ENCODE measurements around the gene FBN3.

The FBN3 gene

DNA sequence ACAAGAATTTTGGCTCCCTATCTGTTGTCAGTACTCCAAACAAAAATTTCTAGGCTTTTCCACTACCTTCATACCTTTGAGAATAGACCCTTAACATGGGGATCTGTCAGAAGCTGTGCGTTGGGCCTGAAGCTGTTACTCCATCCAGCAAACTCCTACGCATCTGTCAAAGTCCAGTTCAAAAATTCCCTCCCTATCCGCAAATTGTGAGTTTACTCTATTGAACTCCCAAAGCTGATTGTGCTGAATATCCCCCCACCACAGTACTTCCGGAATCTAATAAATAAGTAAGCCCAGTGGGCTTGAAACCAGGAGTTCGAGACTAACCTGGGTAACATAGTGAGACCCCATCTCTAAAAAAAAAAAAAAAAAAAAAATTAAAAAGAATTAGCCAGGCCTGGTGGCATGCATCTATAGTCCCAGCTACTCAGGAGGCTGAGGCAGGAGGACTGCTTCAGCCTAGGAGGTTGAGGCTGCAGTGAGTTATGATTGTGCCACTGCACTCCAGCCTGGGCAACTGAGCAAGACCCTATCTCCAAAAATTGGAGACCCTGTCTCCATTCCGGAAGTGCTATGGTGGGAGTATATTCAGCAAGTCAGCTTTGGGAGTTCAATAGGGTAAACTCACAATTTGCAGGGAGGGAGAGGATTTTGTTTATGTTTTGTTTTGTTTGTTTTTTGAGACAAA, 930 bp upstream of the FBN3 start:
- no peak for DNase-seq
- intact Hi-C loops (cut with DNase I), result loop anchor here (10.0 kb wide), 1 partner anchor 206 kb away; the partner anchor contains the start of gene TIMM44

DNA sequence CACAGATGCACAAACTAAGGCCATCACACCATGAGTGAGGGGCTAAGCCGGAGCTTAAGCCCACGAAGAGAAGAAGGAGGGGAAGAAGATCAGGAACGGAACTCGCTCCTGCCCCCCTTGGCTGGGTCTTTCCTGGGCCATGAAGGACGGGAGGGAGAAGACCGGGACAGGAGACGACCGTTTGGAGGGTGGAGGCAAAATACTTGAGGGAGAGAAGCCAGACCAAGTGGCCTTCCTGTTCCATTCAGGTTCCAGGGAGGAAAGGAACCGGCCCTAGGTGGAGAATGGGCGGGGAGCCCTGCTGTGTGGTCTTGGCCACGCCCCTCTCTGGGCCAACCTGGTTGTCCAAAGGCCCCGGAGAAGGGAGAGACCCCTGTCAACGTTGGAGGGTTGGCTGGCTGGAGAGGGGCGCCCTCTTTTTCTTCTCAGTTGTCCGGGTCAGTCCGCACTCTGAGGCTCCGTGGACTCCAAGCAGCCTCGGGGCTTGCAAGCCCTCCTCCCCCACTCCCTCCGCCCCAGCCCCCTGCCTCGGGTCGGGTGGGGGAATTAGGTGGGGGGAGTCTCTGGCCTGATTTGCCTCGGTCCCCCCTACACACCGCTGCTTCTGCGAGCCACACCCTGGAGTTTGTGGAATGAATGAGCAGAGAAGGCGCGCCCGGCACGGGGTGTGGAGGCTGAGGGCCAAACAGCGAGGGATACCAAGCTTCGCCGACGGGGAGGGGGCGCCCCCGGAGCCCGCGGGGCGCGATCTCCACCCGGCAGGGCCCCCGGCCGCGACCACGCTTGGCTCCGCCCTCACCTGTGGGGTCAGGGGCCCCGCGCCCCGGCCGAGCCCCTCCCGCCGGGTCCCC, 757 bp downstream of the FBN3 start:
- no peak for DNase-seq
- intact Hi-C loops (cut with DNase I), result no loop called here

DNA sequence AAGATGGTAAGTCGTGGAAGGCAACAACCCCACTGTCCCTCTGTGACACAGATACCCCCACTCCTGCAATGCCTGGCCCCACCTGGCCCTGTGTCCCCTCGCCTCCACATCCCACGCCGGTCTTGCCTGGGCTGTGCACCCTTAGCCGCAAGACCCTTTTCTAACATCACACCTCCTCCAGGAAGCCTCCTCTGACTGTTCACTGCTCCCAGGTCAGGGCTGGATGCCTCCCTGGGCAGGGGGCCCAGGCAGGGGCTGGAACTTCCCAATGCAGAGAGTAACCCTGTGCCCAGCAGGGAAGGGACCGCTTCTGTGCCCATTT, 1.3 kb downstream of the FBN3 start:
- intact Hi-C loops (cut with DNase I), result no loop called here
- no peak for DNase-seq

DNA sequence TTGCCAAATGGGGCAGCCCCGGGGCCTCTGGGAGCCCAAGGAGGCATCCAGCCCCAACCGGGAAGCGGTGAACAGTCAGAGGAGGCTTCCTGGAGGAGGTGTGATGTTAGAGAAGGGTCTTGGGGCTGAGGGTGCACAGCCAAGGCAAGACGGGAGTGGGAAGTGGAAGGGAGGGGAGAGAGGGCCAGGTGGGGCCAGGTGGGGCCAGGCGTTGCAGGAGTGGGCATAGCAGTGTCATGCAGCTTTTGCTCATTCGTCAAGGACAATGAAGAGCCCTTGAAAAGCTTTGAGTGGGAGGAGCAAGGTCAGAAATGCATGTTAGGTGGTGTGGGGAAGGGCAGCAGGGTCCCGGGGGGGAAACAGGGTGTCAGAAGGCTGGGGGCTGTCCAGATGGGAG, 1.8 kb downstream of the FBN3 start:
- intact Hi-C loops (cut with DNase I), result no loop called here
- no peak for DNase-seq

DNA sequence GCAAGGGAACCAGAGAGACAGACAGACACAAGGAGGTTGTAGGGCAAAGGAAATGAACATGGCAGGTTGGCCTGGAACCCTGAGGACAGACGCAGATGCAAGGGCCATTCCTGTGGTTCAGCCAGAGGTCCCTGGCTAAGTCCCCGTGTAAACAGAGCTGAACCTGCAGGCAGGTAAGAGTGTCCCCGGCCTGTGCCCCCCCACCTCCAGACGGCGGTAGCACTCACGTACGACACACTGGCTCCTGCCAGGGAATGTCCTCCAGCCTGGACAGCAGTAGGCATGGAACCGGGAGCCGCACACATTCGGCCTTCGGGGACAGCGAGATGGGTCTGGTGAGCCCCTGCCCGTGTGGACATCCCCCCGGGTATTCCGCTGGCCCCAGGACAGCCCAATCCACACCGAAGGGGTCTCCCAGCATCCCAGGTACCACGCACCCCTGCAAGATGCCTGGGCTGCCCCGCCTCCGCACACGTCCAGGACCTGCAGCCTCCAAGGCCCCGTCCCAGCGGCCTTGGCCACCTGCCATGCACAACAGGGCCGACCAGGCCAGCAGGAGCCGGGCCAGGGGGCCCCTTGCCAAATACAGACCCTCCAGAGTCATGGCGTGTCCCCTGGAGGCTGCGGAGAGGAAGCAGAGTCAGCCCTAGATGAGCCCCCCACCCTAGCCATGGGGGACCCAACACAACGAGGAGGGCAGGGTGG, 2.4 kb downstream of the FBN3 start:
- DNase-seq, result no peak
- intact Hi-C loops (cut with DNase I), result no loop called here

DNA sequence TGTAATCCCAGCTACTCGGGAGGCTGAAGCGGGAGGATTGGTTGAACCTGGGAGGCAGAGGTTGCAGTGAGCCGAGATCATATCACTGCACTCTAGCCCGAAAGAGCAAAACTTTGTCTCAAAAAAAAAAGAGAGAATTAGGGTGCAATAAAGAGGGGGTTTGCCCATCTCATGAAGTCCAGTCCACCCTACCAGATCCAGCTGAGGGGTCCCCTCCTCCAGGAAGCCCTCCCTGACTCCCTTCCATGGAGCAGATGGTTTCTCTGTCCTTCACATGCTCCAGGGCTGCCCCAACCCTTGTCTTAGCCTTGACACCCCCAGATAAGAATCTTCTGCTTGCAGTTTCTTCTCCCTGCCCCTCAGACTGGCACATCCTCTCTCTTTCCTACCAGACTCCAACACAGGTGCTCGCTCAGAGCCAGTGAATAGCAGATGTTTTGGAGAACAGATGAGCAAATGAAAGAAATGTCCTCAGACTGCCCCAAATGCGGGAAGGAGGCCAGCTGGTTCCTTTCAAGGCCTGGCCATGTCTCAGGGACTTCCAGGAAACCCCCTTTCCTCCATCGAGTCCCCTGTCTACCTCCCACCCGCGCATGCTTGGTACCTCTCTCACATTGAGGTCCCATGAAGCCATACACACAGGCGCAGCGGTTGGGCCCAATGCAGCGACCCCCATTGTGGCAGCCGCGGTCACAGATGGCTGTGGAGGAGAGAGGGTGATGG, 5.0 kb downstream of the FBN3 start:
- intact Hi-C loops (cut with DNase I), result no loop called here
- DNase-seq, result no peak

DNA sequence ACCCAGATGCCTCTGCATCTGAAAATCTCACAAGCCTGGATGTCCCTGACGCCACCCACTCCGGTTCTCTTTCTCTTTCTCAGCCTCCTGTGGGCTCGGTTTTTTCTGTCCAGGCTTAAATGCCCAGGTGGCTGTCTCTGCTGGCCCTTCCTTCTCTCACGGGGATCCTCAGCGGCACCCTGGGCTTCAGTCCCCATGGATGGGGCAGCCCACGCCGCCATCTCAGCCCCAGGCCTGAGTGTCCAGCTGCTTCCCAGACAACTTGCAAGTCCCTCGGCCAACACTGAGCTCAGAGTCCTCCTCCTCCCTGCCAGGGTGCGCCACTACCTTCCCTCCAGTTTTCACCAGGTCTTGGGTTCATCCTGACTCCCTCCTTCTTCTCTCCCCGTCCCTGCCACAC, 6.4 kb downstream of the FBN3 start:
- no peak for DNase-seq
- intact Hi-C loops (cut with DNase I), result no loop called here

DNA sequence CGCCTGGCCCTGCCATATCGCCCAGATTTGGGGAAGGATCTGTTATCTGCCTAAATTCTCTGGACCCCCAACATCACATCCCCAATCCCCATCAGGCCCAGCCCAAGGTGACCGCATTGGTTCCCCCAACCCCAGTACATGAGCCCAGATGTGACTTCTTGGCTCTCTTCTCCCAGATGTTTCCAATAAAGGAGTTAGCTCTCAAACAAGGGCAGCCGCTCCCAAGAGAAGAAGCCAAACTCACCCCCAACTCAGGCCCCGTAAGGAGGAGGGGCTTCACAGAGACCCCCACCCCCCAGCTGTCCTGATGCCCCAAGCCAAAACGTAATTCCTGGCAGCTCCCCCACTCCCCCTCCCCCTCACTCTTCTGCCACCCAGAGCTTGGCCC, 6.9 kb downstream of the FBN3 start:
- DNase-seq, result no peak
- intact Hi-C loops (cut with DNase I), result no loop called here

DNA sequence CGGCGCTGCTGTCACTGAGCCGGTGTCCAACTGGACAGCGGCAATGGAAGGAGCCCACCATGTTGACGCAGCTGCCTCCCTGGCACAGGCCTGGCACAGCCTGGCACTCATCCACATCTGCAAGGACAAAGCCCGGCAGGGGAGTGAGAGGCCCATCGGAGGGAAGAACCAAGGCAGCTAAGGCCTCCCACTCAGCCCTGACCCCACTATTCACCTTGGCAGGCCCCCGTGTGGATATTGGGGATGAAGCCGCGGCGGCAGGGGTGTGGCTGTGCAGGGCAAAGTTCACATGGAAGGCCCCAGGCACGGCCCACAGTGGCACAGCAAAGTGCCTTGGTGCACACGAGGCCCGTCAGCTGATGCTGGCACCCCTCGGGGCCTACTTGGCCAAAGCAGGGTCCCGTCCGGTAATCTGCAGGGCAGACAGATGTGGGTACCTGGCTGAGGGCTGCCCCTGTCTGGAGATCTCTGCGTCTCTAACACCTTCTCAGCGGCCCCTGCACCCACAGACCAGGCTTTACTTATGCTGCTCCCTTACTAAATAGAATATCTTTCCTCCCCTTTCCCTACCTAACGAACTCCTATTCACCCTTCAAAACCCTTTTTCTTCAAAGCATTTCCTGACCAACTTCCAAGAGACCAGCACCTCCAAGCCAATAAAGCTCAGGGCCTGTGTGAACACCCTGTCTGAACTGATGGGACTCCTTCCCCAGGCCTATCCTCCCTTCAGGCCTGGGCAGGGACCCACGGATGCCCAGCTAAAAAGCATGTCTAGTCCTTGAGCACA, 7.5 kb downstream of the FBN3 start:
- DNase-seq, result no peak
- intact Hi-C loops (cut with DNase I), result no loop called here

DNA sequence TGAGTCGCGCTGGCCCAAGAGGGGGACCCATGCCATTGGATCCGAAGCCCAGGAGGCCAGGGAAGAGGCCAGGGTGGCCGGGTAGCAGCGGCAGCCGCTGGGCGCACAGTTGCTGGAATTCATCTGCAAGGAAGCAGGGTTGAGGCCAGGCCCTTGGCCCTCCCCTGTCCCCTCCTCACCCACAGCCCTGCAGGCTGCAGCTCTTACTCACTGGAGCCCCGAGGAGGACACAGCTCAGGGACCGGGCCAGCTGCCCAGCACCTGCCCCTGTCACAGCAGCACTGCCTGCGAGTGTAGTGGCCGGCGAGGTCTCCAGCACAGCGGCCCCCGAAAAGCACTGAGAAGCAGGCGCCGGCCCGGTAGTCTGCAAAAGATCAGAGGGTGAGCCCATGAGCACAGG, 11.2 kb downstream of the FBN3 start:
- intact Hi-C loops (cut with DNase I), result no loop called here
- DNase-seq, result peak in 1 of 10 donors; percentile 67

DNA sequence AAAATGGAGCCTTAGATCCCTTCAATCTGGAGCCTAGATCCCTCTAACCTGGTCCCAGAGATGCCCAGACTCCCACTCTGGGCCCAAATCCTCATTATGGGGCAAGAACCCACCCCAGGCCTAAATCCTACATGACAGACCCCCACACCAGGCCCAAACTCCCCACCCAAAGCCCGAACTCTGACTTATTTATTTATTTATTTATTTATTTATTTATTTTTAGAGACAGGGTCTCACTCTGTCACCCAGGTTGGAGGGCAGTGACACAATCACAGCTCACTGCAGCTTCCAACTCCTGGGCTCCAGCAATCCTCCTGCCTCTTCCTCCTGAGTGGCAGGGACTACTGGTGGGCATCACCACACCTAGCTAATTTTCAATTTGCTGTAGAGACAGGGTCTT, 12.0 kb downstream of the FBN3 start:
- no peak for DNase-seq
- intact Hi-C loops (cut with DNase I), result no loop called here

DNA sequence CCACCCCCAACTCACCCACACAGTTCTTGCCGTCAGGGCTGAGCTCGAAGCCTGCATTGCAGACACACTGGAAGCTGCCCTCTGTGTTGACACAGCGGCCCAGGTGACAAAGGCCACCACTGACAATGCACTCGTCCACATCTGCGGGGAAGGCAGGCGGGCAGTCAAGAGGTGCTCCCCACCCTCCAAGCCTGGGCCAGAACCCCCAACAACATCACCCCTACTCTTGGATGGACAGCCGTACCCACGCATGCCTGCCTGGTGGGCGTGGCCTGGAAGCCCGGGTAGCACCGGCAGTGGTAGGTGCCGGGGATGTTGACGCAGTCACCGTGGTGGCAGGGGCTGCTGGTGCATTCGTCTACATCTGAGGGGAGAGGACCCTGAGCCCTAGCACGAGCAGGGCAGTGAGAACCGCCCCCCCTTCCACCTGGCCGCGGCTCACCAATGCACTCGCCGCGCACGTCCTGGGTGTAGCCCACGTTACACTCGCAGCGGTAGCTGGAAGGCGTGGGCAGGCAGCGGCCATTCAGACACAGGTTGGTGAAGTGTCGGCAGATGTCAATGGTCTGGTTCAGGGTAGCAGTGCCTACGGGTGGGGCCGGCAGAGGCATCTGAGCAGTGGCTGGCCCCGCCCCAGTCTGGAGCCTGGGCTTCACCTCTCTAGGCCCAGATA, 13.3 kb downstream of the FBN3 start:
- peak in 1 of 10 donors; percentile 85 for DNase-seq
- intact Hi-C loops (cut with DNase I), result no loop called here

DNA sequence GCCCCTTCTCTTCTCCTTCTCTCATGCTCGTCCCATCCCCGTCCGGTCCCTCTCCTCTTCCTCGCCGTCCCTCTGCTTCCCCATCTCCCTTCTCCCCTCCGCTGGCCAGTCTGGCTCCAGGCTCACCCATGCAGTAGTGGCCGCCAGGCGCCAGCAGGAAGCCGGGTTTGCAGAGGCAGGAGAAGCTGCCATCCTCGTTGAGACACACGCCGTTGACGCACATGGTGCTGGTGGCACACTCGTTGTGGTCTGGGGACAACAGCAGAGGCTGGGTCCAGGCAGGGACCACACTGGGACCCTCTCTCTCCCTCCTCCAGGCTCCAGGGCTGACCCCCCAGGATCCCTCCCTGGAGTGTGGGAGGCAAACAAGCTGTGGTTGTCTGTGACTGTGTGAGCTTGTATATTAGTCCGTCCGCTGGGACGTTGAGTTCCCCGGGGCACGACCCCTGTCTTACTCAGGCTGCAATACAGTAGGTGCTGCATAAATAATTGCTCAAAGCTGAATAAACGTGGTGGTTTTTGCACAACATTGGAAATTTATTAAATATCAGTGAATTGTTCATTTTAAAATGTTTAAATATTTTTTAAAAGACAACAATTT, 16.4 kb downstream of the FBN3 start:
- peak in 1 of 10 donors; percentile 75 for DNase-seq
- intact Hi-C loops (cut with DNase I), result no loop called here

DNA sequence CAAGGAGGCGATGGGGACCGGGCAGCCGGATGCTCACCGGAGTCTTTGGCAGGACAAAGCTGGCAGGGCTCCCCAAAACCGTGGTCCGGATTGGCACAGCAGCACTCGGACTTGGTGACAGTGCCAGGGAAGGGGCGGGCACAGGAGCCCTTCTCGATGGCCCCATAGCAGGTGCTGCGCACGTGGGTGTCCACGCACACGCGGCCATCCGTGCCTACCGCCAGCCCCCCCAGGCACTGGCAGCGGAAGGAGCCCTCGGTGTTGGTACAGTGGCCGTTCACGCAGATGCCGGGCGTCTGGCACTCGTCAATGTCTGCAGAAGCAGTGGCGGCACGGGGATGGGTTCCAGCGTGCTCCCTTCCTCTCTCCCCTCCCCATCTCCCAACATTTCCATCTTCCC, 17.9 kb downstream of the FBN3 start:
- peak in 1 of 10 donors; percentile 80 for DNase-seq
- intact Hi-C loops (cut with DNase I), result no loop called here

DNA sequence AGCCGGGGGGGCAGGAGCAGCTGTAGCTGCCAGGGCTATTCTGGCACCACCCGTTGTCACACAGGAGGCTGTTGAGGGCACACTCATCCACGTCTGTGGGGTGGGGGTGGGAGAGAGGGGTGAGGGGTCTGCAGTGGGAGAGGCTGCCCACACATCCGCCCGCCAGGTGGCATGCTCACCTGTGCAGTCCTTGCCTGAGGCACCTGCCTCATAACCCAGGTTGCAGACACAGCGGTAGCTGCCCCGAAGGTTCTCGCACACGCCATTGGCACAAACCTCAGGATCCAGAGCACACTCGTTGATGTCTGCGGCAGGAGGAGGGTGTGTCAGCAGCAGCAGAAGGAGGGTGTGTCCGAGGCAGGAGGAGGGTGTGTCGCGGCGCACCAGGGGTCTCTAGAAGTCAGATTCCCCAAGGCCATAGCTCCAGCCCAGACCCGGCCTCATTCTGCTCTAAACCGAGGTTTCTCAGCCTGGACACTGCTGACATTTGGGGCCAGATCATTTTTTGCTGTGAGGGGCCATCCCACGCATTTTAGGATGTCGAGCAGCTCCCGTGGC, 20.3 kb downstream of the FBN3 start:
- DNase-seq, result peak in 1 of 10 donors; percentile 45
- intact Hi-C loops (cut with DNase I), result no loop called here

DNA sequence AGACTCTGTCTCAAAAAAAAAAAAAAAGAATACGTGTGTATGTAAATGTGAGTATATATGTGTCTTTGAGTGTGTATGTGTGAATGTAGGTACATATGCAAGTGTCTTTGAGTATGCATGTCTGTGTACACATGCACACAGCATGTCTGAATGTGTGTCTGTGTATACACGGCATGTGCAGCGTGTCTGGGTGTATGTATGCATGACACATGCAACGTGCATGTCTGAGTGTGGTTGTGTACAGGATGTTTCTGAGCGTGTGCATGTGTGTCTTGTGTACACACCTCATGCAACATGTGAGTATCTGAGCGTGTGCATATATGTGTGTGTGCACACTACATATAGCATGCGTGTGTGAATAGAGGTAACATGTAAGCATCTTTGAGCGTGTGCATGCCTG, 20.8 kb downstream of the FBN3 start:
- intact Hi-C loops (cut with DNase I), result no loop called here
- no peak for DNase-seq

DNA sequence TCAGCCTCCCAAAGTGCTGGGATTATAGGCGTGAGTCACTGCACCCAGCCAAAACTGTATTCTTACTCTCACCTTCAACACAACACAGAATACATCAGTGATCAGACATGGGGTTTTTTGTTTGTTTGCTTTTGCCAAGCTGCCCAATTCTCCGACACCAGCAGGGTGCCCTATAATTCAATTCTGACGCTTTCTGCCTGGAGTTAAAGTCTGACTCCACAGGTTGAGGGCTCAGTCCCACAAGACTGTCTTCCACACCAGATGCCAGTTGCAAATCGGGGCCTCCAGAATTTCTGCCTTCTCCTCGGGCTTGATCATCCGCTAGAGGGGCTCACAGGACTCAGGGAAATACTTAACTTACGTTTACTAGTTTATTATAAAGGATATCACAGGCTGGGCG, 22.1 kb downstream of the FBN3 start:
- intact Hi-C loops (cut with DNase I), result no loop called here
- DNase-seq, result peak in 1 of 10 donors; percentile 35

DNA sequence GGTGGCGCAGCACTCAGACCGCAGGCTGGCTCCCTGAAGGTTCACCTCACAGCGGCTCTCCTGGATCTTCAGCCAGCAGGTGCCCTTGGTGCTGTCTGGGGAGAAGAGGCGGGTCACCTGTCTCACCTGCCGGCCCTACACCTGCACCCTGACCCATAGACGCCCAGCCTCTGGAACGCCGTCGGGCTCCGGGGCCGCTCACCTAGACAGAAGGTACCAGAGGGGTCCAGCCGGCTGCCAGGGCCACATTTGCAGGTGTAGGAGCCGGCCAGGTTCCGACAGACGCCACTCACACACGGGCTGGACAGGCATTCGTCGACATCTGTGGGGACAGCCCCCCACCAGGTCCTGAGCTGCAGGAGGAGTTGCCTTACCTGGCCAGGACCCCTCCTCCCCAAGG, 22.9 kb downstream of the FBN3 start:
- intact Hi-C loops (cut with DNase I), result no loop called here
- DNase-seq, result peak in 1 of 10 donors; percentile 61

DNA sequence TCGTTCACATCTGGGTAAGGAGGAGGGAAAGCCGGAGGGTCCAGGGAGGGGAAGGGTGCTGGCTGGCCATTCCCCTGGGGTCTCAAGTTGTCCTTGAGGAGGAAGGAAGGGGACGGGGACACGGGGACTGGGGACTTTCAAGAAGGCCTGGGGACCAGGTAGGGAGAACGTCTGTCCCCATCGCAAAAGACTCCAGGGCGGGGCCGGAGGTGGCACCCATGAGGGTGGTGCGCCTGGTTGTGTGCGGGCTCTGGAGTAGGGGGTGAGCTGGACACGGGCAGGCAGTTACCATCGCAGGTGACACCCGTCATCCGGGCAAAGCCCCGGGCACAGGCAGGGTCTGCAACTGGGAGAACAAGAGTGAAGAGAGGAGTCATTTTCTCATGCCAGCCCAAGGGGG, 23.4 kb downstream of the FBN3 start:
- intact Hi-C loops (cut with DNase I), result no loop called here
- DNase-seq, result peak in 1 of 10 donors; percentile 71

Data from posterior cingulate gyrus (tissue), 11 donors.